HG03439 (cell line): ENCODE measurements around the gene MAPK8.
A peak's percentile ranks its signal among the peaks of the same experiment; 100 is the strongest.
"Not testable (repeated sequence)": the region's sequence is repeated elsewhere in the genome, so short reads cannot be mapped to it uniquely, and the experiment has no call there.

Experiments used
- ATAC-seq: cut with Tn5 transposase; IDR thresholded peaks from one replicate; pipeline ENCODE4 v1.9.1; 2021; ENCODE audit warnings: mild to moderate bottlenecking, moderate library complexity; ENCODE audit not compliant: unreplicated experiment

Gene MAPK8

GRCh38 chr10:48306265-48306869 is at the start of gene MAPK8:
TSS of gene MAPK8 (plus strand) at chr10:48306677. CDS start at chr10:48401661, 94,984 bp downstream.
- peak; percentile 88 for ATAC-seq

GRCh38 chr10:48257407-48257961 is 49.0 kb upstream of the MAPK8 start:
- no peak for ATAC-seq

GRCh38 chr10:48258105-48258504 is 48.4 kb upstream of the MAPK8 start:
- ATAC-seq, result no peak

GRCh38 chr10:48266528-48266927 is 39.9 kb upstream of the MAPK8 start:
- ATAC-seq, result no peak

GRCh38 chr10:48271047-48271730 is 35.3 kb upstream of the MAPK8 start:
- no peak for ATAC-seq

GRCh38 chr10:48272682-48273081 is 33.8 kb upstream of the MAPK8 start:
- ATAC-seq, result no peak

GRCh38 chr10:48273741-48274140 is 32.7 kb upstream of the MAPK8 start:
- no peak for ATAC-seq

GRCh38 chr10:48274636-48275035 is 31.8 kb upstream of the MAPK8 start, which contains the start of gene FRMPD2:
TSS of gene FRMPD2 (minus strand) at chr10:48274696. CDS start at chr10:48274567, 129 bp downstream.
- no peak for ATAC-seq

GRCh38 chr10:48277093-48277492 is 29.4 kb upstream of the MAPK8 start:
- no peak for ATAC-seq

- peak; percentile 83 for ATAC-seq
These were observed 27.3 kb upstream of the MAPK8 start for GRCh38 chr10:48279081-48279751.

GRCh38 chr10:48281697-48282096 is 24.8 kb upstream of the MAPK8 start:
- ATAC-seq, result not testable (repeated sequence)

- ATAC-seq, result peak; percentile 64
These were observed 23.6 kb upstream of the MAPK8 start for GRCh38 chr10:48282829-48283228.

GRCh38 chr10:48284002-48284546 is 22.4 kb upstream of the MAPK8 start:
- no peak for ATAC-seq

GRCh38 chr10:48284811-48285210 is 21.7 kb upstream of the MAPK8 start:
- no peak for ATAC-seq

- no peak for ATAC-seq
These were observed 20.8 kb upstream of the MAPK8 start for GRCh38 chr10:48285710-48286109.

GRCh38 chr10:48286356-48286755 is 20.1 kb upstream of the MAPK8 start:
- no peak for ATAC-seq

GRCh38 chr10:48287417-48288391 is 18.8 kb upstream of the MAPK8 start:
- peak; percentile 54 for ATAC-seq

GRCh38 chr10:48288661-48289060 is 17.8 kb upstream of the MAPK8 start:
- no peak for ATAC-seq

GRCh38 chr10:48289501-48290238 is 16.8 kb upstream of the MAPK8 start:
- peak; percentile 55 for ATAC-seq
